Psoas muscle (tissue), 8 donors: ENCODE results near the gene COL4A2. TPM values are rescaled to one million over a fixed set of nuclear protein-coding genes. Genes with fewer than 3 reads are reported as not detected.
A peak's percentile ranks its signal among the peaks of the same experiment; 100 is the strongest.

ENCODE experiments used
- ATAC-seq, 4 donors: fragments of 200-7000 bp; cut with Tn5 transposase; one replicate each; pipeline ENCODE4 v1.9.1; 2020; ENCODE audit warnings: moderate library complexity in 3 of 4, mild to moderate bottlenecking in 2 of 4
- DNase-seq, 2 donors: peaks; one replicate each; pipeline ENCODE4 v3.0.0-alpha.2; 2020
- H3K27ac ChIP-seq: fragments of 200-600 bp; one replicate; pipeline ENCODE4 v1.8.0; 2022
- H3K27me3 ChIP-seq, 3 donors: fragments of 200-600 bp in 1 of 3; one replicate each; pipeline versions ENCODE4 v1.6.1 to v1.8.0; 2013 to 2022; ENCODE audit warnings: low read length in 2 of 3, mild to moderate bottlenecking in 2 of 3, moderate library complexity in 1 of 3; ENCODE audit not compliant: insufficient read depth in 3 of 3
- H3K36me3 ChIP-seq, 2 donors: fragments of 200-600 bp in 1 of 2; one replicate each; pipeline versions ENCODE4 v1.6.1 to v1.8.0; 2013 to 2022; ENCODE audit warnings: low read depth in 1 of 2, mild to moderate bottlenecking in 1 of 2, moderate library complexity in 1 of 2; ENCODE audit not compliant: insufficient read depth in 1 of 2
- H3K4me1 ChIP-seq: fragments of 200-600 bp; one replicate; pipeline ENCODE4 v1.8.0; 2022
- H3K4me3 ChIP-seq: fragments of 200-600 bp; one replicate; pipeline ENCODE4 v1.8.0; 2022; ENCODE audit warnings: mild to moderate bottlenecking
- H3K9me3 ChIP-seq: fragments of 200-600 bp; one replicate; pipeline ENCODE4 v1.8.0; 2022
- WGBS, 3 donors: extraction: QIAGEN DNeasy Blood & Tissue Kit; methylation state at CpG; one replicate each; pipeline versions ENCODE4 v1.1.6 to v1.1.7; 2013; 5-methylcytosine and 5-hydroxymethylcytosine counted together
- intact Hi-C, 2 donors: fragments of 100-400 bp; cut with DNase I; formaldehyde crosslinking; loops; one replicate each; pipeline versions ENCODE4 v1.11.0 to v1.14.2; 2022
- polyA plus RNA-seq, 3 donors: library from polyadenylated mRNA; stranded (reverse); fragments of 200-250 nt; gene quantifications; one replicate each; pipeline ENCODE4 v1.2.3, GENCODE V29; 2013
- total RNA-seq, 4 donors: library from RNA; stranded (reverse); fragmentation: NEBNext Ultra II Directional in 2 of 4; extraction: Animal tissue kit (Norgen Biotek cat#: 25700) in 2 of 4; gene quantifications; one replicate each; pipeline versions ENCODE4 v1.2.1 to v1.2.4, GENCODE V29; 2021 to 2023
- TF ChIP-seq, protein P1 (sequence below): fragments of 200-600 bp; IDR thresholded peaks from one replicate; pipeline ENCODE4 v1.8.0; 2022; ENCODE audit warnings: antibody characterized with exemption
- donor health status: healthy with polysubstance abuse.
- donor health status: DM: no; HTN: no; CAD: no; lungs with moderate emphysema.
- donor health status: Bipolar disorder and iron deficiency.
- donor health status: healthy.
- donor health status: DM: yes; HTN: yes; CAD: no.
- donor health status: DM: no; HTN: no; CAD: no.
- donor health status: DM: no; HTN: no; CAD: no.
- donor health status: DM: yes; HTN: yes; CAD: no.

The COL4A2 gene
- total and polyA plus RNA-seq, 7 donors = 25.8 to 84.5 (median 57.8) TPM

GRCh38 chr13:110359840-110360301, 52.8 kb downstream of the COL4A2 start:
- no peak overlapping the region for H3K4me3 ChIP-seq
- no peaks in the 10 kb centered on the region for H3K4me1 ChIP-seq
- H3K27ac ChIP-seq = peak overlapping the region; percentile 13
- peaks cover 0 to 3% of the 10 kb centered on the region in 2 donors for H3K36me3 ChIP-seq
- DNase-seq (no peak), ATAC-seq (no peak)
- no peaks in the 10 kb centered on the region for H3K9me3 ChIP-seq
- WGBS, 3 donors = 67 to 69% (median 68%) methylated on average over 7 of the region's 7 CpGs
- intact Hi-C loops = no loop called here
- H3K27me3 ChIP-seq = peaks cover 0 to 10% (median 0%) of the 10 kb centered on the region in 3 donors
- TF ChIP-seq, protein P1, sequence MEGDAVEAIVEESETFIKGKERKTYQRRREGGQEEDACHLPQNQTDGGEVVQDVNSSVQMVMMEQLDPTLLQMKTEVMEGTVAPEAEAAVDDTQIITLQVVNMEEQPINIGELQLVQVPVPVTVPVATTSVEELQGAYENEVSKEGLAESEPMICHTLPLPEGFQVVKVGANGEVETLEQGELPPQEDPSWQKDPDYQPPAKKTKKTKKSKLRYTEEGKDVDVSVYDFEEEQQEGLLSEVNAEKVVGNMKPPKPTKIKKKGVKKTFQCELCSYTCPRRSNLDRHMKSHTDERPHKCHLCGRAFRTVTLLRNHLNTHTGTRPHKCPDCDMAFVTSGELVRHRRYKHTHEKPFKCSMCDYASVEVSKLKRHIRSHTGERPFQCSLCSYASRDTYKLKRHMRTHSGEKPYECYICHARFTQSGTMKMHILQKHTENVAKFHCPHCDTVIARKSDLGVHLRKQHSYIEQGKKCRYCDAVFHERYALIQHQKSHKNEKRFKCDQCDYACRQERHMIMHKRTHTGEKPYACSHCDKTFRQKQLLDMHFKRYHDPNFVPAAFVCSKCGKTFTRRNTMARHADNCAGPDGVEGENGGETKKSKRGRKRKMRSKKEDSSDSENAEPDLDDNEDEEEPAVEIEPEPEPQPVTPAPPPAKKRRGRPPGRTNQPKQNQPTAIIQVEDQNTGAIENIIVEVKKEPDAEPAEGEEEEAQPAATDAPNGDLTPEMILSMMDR = no peak

GRCh38 chr13:110360598-110360997, 53.5 kb downstream of the COL4A2 start:
- Histone ChIP-seq H3K27ac (peak overlapping the region; percentile 13), H3K36me3 (peaks cover 0 to 3% of the 10 kb centered on the region in 2 donors), H3K4me1 (no peaks in the 10 kb centered on the region), H3K9me3 (no peaks in the 10 kb centered on the region), H3K4me3 (no peak overlapping the region), H3K27me3 (peaks cover 0 to 10% (median 0%) of the 10 kb centered on the region in 3 donors)
- no peak for ATAC-seq
- WGBS, 3 donors = 69 to 74% (median 72%) methylated on average over 11 of the region's 11 CpGs
- no peak for DNase-seq
- intact Hi-C loops = no loop called here
- TF ChIP-seq, protein P1 = no peak

DNA sequence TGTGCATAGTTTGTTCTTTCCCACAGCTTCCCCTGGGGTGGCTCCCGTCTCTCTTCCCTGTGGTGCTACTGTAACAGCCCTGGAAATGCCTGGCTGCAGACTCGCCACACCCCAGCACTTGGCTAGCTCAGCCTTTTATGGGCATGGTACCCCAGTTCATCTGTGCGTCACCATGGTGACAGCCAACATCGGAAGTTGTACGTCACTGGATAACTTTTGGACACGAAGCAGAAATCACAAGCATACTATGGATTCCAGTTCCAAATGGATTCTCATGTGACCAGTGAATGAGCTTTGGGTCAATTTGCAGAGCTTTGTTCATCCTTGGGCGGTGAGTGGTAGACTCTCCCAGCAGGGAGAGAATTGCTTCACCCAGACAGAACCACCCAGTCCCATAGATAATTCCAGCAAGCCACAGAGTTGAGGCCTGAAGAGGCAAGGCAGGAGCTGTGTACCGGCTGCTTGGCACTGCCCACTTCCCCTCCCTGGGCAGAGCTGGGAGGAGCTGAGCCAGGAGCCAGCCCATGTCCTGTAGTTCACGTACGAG, 54.4 kb downstream of the COL4A2 start:
- intact Hi-C loops = no loop called here
- H3K4me1 ChIP-seq = no peaks in the 10 kb centered on the region

DNA sequence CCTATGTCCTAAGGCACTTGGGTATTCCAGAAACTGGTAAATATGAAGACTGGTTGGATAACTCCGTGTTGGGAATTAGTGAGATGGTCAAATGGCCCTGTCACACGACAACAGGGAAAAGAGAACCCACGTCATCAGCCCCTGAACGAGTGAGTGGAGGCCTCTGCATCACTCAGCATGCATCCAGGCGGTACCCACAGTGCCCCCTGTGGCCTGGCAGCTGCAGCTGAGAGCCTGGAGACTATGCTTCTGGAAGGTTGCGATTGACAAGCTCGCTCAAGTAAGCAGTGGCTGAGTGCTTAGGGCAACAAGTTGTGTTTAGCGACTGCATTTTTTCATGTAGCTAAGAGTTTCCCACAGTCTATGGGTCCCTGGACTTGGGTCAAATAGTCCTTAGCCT, 55.9 kb downstream of the COL4A2 start:
- DNase-seq (no peak), ATAC-seq (no peak)
- Histone ChIP-seq H3K36me3 (peaks cover 0 to 3% of the 10 kb centered on the region in 2 donors), H3K27ac (no peak overlapping the region), H3K4me3 (no peak overlapping the region), H3K4me1 (no peaks in the 10 kb centered on the region), H3K27me3 (peaks cover 0 to 10% (median 0%) of the 10 kb centered on the region in 3 donors), H3K9me3 (no peaks in the 10 kb centered on the region)
- 83 to 91% (median 87%) methylated on average over 8 of the region's 8 CpGs for WGBS, 3 donors
- intact Hi-C loops = no loop called here
- TF ChIP-seq, protein P1 = no peak

More for the DNA sequence above, 54.4 kb downstream of the COL4A2 start:
- Histone ChIP-seq H3K4me3 (no peak overlapping the region), H3K36me3 (peaks cover 0 to 3% of the 10 kb centered on the region in 2 donors), H3K27ac (peak overlapping the region; percentile 57), H3K27me3 (peaks cover 0 to 10% (median 0%) of the 10 kb centered on the region in 3 donors), H3K9me3 (no peaks in the 10 kb centered on the region)
- 21 to 43% (median 24%) methylated on average over 10 of the region's 10 CpGs for WGBS, 3 donors
- ATAC-seq = peak; percentile 28 to 75 (median 70)
- TF ChIP-seq, protein P1 = no peak
- DNase-seq = peak; percentile 66 to 79

- H3K27me3 ChIP-seq = peaks cover 0 to 10% (median 0%) of the 10 kb centered on the region in 3 donors
- intact Hi-C loops = no loop called here
- TF ChIP-seq, protein P1 = no peak
- no peaks in the 10 kb centered on the region for H3K4me1 ChIP-seq
- H3K4me3 ChIP-seq = no peak overlapping the region
- ATAC-seq = no peak
- no peaks in the 10 kb centered on the region for H3K9me3 ChIP-seq
- WGBS, 3 donors = 74 to 78% (median 75%) methylated on average over 5 of the region's 5 CpGs
- peaks cover 0 to 3% of the 10 kb centered on the region in 2 donors for H3K36me3 ChIP-seq
- no peak for DNase-seq
- no peak overlapping the region for H3K27ac ChIP-seq
Observed at GRCh38 chr13:110364081-110364480, 57.0 kb downstream of the COL4A2 start.
